ENCODE data around the gene ANO5.

DNA sequence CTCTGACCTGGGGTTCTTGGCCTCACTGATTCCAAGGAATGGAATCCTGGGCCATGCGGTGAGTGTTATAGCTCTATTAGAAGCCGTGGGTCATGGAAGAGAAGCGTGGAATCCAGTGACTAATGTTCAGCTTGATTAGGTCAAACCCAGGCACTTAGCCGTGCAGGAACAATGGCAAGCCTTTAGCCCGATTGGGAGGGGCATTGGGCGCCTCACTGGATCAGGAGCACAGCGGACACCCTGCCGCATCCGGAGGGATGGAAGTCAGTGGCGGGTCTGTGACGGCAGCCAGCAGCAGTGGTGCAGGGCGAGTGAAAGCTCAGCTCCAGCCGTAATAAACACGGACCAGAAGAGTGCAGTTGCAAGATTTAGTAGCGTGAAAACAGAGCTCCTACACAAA is 124.8 kb downstream of the ANO5 start:
- TF ChIP-seq, protein P1, sequence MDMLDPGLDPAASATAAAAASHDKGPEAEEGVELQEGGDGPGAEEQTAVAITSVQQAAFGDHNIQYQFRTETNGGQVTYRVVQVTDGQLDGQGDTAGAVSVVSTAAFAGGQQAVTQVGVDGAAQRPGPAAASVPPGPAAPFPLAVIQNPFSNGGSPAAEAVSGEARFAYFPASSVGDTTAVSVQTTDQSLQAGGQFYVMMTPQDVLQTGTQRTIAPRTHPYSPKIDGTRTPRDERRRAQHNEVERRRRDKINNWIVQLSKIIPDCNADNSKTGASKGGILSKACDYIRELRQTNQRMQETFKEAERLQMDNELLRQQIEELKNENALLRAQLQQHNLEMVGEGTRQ (IDR thresholded peaks at IDR 0.05; ENCODE audit: low read length), result no peak
- TF ChIP-seq BRCA1 (IDR thresholded peaks at IDR 0.05; ENCODE audit: low read depth, low read length) (no peak), ASH2L (IDR thresholded peaks at IDR 0.05; ENCODE audit: low read length) (no peak), TBP (IDR thresholded peaks at IDR 0.05; ENCODE audit: low read depth, low read length) (no peak), CBX5 (IDR thresholded peaks at IDR 0.05; ENCODE audit: low read depth, low read length) (no peak), SP2 (IDR thresholded peaks at IDR 0.05; ENCODE audit: low read length) (no peak), PHF8 (conservative IDR thresholded peaks at IDR 0.05; ENCODE audit: low read depth, low read length) (no peak)
- TF ChIP-seq, protein P2, sequence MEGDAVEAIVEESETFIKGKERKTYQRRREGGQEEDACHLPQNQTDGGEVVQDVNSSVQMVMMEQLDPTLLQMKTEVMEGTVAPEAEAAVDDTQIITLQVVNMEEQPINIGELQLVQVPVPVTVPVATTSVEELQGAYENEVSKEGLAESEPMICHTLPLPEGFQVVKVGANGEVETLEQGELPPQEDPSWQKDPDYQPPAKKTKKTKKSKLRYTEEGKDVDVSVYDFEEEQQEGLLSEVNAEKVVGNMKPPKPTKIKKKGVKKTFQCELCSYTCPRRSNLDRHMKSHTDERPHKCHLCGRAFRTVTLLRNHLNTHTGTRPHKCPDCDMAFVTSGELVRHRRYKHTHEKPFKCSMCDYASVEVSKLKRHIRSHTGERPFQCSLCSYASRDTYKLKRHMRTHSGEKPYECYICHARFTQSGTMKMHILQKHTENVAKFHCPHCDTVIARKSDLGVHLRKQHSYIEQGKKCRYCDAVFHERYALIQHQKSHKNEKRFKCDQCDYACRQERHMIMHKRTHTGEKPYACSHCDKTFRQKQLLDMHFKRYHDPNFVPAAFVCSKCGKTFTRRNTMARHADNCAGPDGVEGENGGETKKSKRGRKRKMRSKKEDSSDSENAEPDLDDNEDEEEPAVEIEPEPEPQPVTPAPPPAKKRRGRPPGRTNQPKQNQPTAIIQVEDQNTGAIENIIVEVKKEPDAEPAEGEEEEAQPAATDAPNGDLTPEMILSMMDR (IDR thresholded peaks at IDR 0.05; ENCODE audit: control extremely low read depth in 1 of 3, insufficient read depth in 1 of 3, low read depth in 1 of 3, low read length in 3 of 3), result no peak

Data from H1 (cell line).